Ovary (tissue), 9 donors: ENCODE data around the gene TUBB4B. TPM values are rescaled to one million over a fixed set of nuclear protein-coding genes. Genes with fewer than 3 reads are reported as not detected.
A peak's percentile ranks its signal among the peaks of the same experiment; 100 is the strongest.

Source experiments
- DNase-seq, 5 donors: peaks; one replicate each; pipeline ENCODE4 v3.0.0-alpha.2; 2019 to 2020
- H3K27ac ChIP-seq, 2 donors: fragments of 200-600 bp; one replicate each; pipeline versions ENCODE4 v1.5.1 to v1.8.0; 2019 to 2022
- H3K27me3 ChIP-seq: fragments of 200-600 bp; one replicate; pipeline ENCODE4 v1.8.0; 2022
- H3K36me3 ChIP-seq: fragments of 200-600 bp; sonication (generic); one replicate; pipeline ENCODE4 v1.5.1; 2019
- H3K4me1 ChIP-seq: one replicate; pipeline ENCODE4 v1.8.1; 2013; ENCODE audit warnings: mild to moderate bottlenecking, moderate library complexity; ENCODE audit not compliant: insufficient read depth
- H3K4me3 ChIP-seq: fragments of 200-600 bp; sonication (generic); one replicate; pipeline ENCODE4 v1.5.1; 2017
- H3K9me3 ChIP-seq, 2 donors: fragments of 200-600 bp in 1 of 2; sonication (generic) in 1 of 2; one replicate each; pipeline versions ENCODE4 v1.5.1 to v1.8.1; 2013 to 2019; ENCODE audit warnings: mild to moderate bottlenecking in 1 of 2, moderate library complexity in 1 of 2
- CTCF ChIP-seq, 3 donors: fragments of 450-650 bp in 2 of 3; fragments of 200-600 bp in 1 of 3; IDR thresholded peaks; one replicate each; pipeline versions ENCODE4 v1.5.1 to v1.8.0; 2016 to 2022; ENCODE audit warnings: antibody characterized with exemption in 3 of 3, mild to moderate bottlenecking in 1 of 3
- EP300 ChIP-seq: sonication (generic); formaldehyde crosslinking; IDR thresholded peaks from one replicate; pipeline ENCODE4 v1.6.1; 2017; ENCODE audit warnings: antibody characterized with exemption
- POLR2A ChIP-seq: fragments of 450-650 bp; IDR thresholded peaks from one replicate; pipeline ENCODE4 v1.6.1; 2017; ENCODE audit warnings: antibody characterized with exemption, mild to moderate bottlenecking, moderate library complexity
- WGBS, 3 donors: extraction: QIAGEN DNeasy Blood & Tissue Kit in 1 of 3; methylation state at CpG; one replicate each; pipeline versions ENCODE4 v1.1.5 to v1.1.7; 2013 to 2017; 5-methylcytosine and 5-hydroxymethylcytosine counted together
- intact Hi-C, 4 donors: fragments of 100-400 bp; cut with DNase I; formaldehyde crosslinking; loops; one replicate each; pipeline versions ENCODE4 v1.11.0 to v1.15.1; 2022 to 2023
- polyA plus RNA-seq, 2 donors: library from polyadenylated mRNA; stranded (reverse); fragments of 200-250 nt in 1 of 2; fragments of 350-450 nt in 1 of 2; fragmentation: Illumina TruSeq in 1 of 2; extraction: RNeasy Lipid Tissue Mini Kit (QIAGEN cat#74804) in 1 of 2; gene quantifications; one replicate each; pipeline ENCODE4 v1.2.3, GENCODE V29; 2013 to 2014
- total RNA-seq, 7 donors: library from RNA; depleted of rRNA in 2 of 7; stranded (reverse); fragments of >200 nt in 2 of 7; fragmentation: NEBNext Ultra II Directional in 3 of 7; extraction: Animal tissue kit (Norgen Biotek cat#: 25700) in 3 of 7; gene quantifications; one replicate each; pipeline versions ENCODE4 v1.1.0 to v1.2.4, GENCODE V29; 2016 to 2023
- donor health status: DM: no; HTN: no; CAD: no; lungs with moderate emphysema.
- donor health status: DM: no; HTN: no; CAD: no.
- donor health status: Bipolar disorder and iron deficiency.
- donor health status: DM: yes; HTN: yes; CAD: no.
- donor health status: DM: no; HTN: no; CAD: no.
- donor health status: DM: yes; HTN: yes; CAD: no.

The TUBB4B gene
- total and polyA plus RNA-seq, 9 donors: 62.8 to 234 (median 135) TPM

DNA sequence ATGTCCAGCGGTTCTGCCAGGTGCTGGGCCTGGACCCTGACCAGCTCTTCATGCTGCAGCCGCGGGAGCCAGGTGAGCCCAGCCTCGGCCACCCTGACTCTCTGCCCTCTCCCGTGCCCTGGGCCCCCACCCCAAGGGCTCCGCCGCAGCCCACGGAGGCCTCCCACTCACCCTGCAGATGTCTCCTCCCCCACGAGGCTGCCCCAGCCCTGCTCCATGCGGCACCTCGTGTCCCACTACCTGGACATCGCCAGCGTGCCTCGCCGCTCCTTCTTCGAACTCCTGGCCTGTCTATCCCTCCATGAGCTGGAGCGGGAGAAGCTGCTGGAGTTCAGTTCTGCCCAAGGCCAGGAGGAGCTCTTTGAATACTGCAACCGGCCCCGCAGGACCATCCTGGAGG, 26.5 kb upstream of the TUBB4B start:
- no peaks in the 10 kb centered on the region for H3K27me3 ChIP-seq
- intact Hi-C loops: no loop called here
- H3K27ac ChIP-seq: no peak overlapping the region
- H3K4me3 ChIP-seq: no peak overlapping the region
- no peaks in the 10 kb centered on the region for H3K36me3 ChIP-seq
- H3K9me3 ChIP-seq: no peaks in the 10 kb centered on the region
- TF ChIP-seq EP300 (no peak), POLR2A (no peak), CTCF (IDR thresholded peaks at IDR 0.05) (no peak)
- no peak for DNase-seq
- H3K4me1 ChIP-seq: peaks cover 5% of the 10 kb centered on the region
- WGBS, 3 donors: 75 to 79% (median 77%) methylated on average over 19 of the region's 19 CpGs

- TF ChIP-seq EP300 (no peak), CTCF (IDR thresholded peaks at IDR 0.05) (no peak), POLR2A (no peak)
- Histone ChIP-seq H3K27ac (no peak overlapping the region), H3K4me1 (peaks cover 5% of the 10 kb centered on the region), H3K9me3 (no peaks in the 10 kb centered on the region), H3K27me3 (no peaks in the 10 kb centered on the region), H3K36me3 (no peaks in the 10 kb centered on the region), H3K4me3 (no peak overlapping the region)
- intact Hi-C loops: no loop called here
- no peak for DNase-seq
- WGBS, 3 donors: 89 to 91% (median 90%) methylated on average over 21 to 22 of the region's 22 CpGs
Observed at GRCh38 chr9:137215196-137215986, 25.7 kb upstream of the TUBB4B start.

DNA sequence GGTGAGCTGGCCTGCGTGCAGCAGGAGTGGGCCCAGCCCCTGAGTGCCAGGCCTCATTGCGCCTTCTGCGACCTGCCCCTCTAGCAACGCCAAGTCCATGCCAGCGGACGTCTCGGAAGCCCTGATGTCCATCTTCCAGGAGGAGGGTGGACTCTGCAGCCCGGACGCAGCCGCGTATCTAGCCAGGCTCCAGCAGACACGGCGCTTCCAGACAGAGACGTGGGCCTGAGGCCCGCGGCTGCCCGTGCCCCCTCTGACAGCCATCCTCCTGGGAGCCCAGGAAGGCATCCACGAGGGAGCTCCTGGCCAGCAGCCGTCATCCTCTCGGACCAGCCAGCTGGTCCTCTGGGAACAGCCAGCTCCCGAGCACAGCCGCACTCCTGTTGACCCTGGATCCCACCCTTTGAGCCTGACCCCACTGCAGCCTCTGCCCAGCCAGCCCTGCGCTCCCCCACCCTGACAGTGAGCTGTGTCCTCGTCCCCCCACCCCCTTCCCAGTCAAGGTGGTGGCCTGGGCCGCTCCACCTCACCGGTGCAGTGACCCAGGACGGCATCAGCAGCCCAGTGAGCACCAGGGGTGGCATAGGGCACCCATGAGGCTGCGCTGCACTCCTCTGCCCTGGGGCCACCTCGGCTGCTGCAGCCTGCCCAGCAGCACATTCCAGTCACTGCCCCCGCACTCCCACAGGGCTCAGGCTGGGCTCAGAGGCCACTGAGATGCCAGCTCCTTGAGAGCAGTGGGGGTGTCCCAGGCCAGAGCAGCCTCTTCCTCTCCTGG, 24.7 kb upstream of the TUBB4B start:
- H3K4me1 ChIP-seq: peaks cover 5% of the 10 kb centered on the region
- TF ChIP-seq EP300 (no peak), POLR2A (no peak), CTCF (IDR thresholded peaks at IDR 0.05) (no peak)
- H3K27me3 ChIP-seq: no peaks in the 10 kb centered on the region
- no peaks in the 10 kb centered on the region for H3K36me3 ChIP-seq
- WGBS, 3 donors: 84 to 90% (median 87%) methylated on average over 29 to 30 of the region's 30 CpGs
- H3K4me3 ChIP-seq: no peak overlapping the region
- no peak for DNase-seq
- no peaks in the 10 kb centered on the region for H3K9me3 ChIP-seq
- no peak overlapping the region for H3K27ac ChIP-seq
- intact Hi-C loops: no loop called here

- Histone ChIP-seq H3K4me1 (peaks cover 6% of the 10 kb centered on the region), H3K9me3 (no peaks in the 10 kb centered on the region), H3K36me3 (no peaks in the 10 kb centered on the region), H3K27me3 (no peaks in the 10 kb centered on the region), H3K27ac (no peak overlapping the region), H3K4me3 (peak overlapping the region; percentile 14)
- TF ChIP-seq POLR2A: no peak
- TF ChIP-seq EP300: no peak
- TF ChIP-seq CTCF (IDR thresholded peaks at IDR 0.05): no peak
- WGBS, 3 donors: 40 to 66% (median 46%) methylated on average over 16 to 36 of the region's 36 CpGs
- peak in 3 of 5 donors; percentile 51 to 72 (median 59) for DNase-seq
- intact Hi-C loops: no loop called here
Observed at GRCh38 chr9:137217276-137218211, 23.5 kb upstream of the TUBB4B start.
